Heart left ventricle (tissue), 13 donors: ENCODE measurements around the gene LCN1.
A peak's percentile ranks its signal among the peaks of the same experiment; 100 is the strongest.

ENCODE experiments used
- POLR2A ChIP-seq, 2 donors: fragments of 450-650 bp; IDR thresholded peaks; one replicate each; pipeline ENCODE4 v1.6.1; 2017; ENCODE audit warnings: antibody characterized with exemption in 2 of 2, mild to moderate bottlenecking in 2 of 2, moderate library complexity in 2 of 2
- TF ChIP-seq, protein P1 (sequence below), 12 donors: fragments of 200-600 bp; sonication (generic) in 4 of 12; IDR thresholded peaks; one replicate each; pipeline versions ENCODE4 v1.5.0 to v1.8.0; 2018 to 2022; ENCODE audit warnings: antibody characterized with exemption in 12 of 12, mild to moderate bottlenecking in 5 of 12
- donor health status: ischemic (EF 13 %, LVEDD 7.1; RV severe dilation, severe dysfunction).
- donor health status: DM: no; HTN: yes; CAD: no.
- donor health status: DM: no; HTN: no; CAD: no.
- donor health status: ischemic (EF 25% LVEDD 6.9; RV normal size, moderate dysfunction).
- donor health status: ischemic (EF 25% LVEDD 5.7; RV mildly dilated, moderate dysfunction).
- donor health status: ischemic (EF 35%, LVEDD 5.7; RV mildly dilated, moderate dysfunction).
- donor health status: nonischemic (EF 11% LVEDD 7.7; RV severe dilation, severe dysfunction).
- donor health status: DM: yes; HTN: yes; CAD: no.
- donor health status: PGD.
- donor health status: ischemic (EF 29% LVEDD 5.4; RV normal size, mild dysfunction).
- donor health status: nonischemic (EF 23%, LVEDD 6.1; RV moderate dilation, normal function).

DNA sequence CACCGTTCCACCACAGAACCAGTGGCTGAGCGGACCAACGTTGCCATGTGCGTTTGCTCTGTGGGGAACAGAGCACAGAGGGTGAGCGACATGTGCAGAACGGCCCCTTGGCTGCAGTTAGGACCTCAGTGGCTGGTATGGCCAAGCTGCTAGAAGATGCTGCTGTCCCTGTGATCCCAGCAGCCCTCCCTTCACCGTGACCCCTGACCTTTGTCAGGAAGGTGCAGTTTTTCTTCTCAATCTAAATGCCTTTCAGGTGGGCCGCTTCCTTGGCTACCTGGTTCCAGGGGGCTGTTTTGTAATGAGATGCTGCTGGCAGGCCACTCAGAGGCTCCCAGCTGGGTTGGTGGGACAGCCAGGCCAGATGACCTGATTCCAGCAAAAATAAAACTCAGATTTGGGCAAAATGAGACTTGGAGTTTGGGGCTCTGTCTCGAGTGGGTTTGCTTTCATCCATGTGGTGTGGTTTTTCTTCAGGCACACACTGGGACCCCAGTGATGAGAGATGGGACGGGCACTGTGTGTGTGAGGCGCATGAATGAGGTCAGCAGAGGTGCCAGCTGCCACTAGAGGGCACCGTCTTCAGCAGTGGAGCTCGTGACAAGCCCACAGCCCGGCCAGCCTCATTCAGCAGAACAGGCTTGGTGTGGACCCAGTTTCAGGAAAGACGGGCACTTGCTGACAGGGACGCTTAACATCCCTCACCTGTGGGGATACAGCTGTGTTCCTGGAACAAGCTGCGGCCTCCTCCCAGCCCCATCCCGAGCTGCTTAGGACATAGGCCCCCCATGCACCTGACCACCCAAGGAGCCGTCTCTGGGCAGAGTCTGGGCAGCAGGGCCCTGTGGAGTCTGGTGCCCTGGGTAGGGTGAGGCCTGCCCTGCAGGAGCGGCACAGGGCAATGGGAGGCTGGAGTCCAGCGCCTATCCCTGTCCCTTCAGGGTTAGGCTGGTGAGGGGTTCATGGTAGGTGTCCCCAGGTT, 16.7 kb upstream of the LCN1 start:
- TF ChIP-seq, protein P1, sequence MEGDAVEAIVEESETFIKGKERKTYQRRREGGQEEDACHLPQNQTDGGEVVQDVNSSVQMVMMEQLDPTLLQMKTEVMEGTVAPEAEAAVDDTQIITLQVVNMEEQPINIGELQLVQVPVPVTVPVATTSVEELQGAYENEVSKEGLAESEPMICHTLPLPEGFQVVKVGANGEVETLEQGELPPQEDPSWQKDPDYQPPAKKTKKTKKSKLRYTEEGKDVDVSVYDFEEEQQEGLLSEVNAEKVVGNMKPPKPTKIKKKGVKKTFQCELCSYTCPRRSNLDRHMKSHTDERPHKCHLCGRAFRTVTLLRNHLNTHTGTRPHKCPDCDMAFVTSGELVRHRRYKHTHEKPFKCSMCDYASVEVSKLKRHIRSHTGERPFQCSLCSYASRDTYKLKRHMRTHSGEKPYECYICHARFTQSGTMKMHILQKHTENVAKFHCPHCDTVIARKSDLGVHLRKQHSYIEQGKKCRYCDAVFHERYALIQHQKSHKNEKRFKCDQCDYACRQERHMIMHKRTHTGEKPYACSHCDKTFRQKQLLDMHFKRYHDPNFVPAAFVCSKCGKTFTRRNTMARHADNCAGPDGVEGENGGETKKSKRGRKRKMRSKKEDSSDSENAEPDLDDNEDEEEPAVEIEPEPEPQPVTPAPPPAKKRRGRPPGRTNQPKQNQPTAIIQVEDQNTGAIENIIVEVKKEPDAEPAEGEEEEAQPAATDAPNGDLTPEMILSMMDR (IDR thresholded peaks at IDR 0.05) = peak; percentile 56 to 79 (median 67)
- TF ChIP-seq POLR2A (IDR thresholded peaks at IDR 0.05) = no peak
